Subcutaneous abdominal adipose tissue (tissue), 5 donors: ENCODE results near the gene VPS52.
A peak's percentile ranks its signal among the peaks of the same experiment; 100 is the strongest.
"Not testable (repeated sequence)": the region's sequence is repeated elsewhere in the genome, so short reads cannot be mapped to it uniquely, and the experiment has no call there.

Experiments used
- H3K27ac ChIP-seq: one replicate; pipeline ENCODE4 v1.7.0; 2013; ENCODE audit warnings: low read depth, mild to moderate bottlenecking, inconsistent platforms, low read length, moderate library complexity
- H3K27me3 ChIP-seq, 5 donors: one replicate each; pipeline ENCODE4 v1.7.0; 2013; ENCODE audit warnings: low read length in 5 of 5, inconsistent platforms in 1 of 5; ENCODE audit not compliant: control insufficient read depth in 5 of 5, insufficient read depth in 4 of 5
- H3K36me3 ChIP-seq, 5 donors: one replicate each; pipeline ENCODE4 v1.7.0; 2013; ENCODE audit warnings: low read length in 5 of 5; ENCODE audit not compliant: control insufficient read depth in 5 of 5, insufficient read depth in 5 of 5
- H3K4me1 ChIP-seq, 5 donors: one replicate each; pipeline ENCODE4 v1.7.0; 2013; ENCODE audit warnings: low read length in 5 of 5, mild to moderate bottlenecking in 3 of 5, moderate library complexity in 1 of 5; ENCODE audit not compliant: control insufficient read depth in 5 of 5, insufficient read depth in 5 of 5
- H3K4me3 ChIP-seq, 5 donors: one replicate each; pipeline ENCODE4 v1.7.0; 2013; ENCODE audit warnings: low read length in 5 of 5, low read depth in 1 of 5
- H3K9ac ChIP-seq, 5 donors: one replicate each; pipeline ENCODE4 v1.7.0; 2013; ENCODE audit warnings: low read length in 5 of 5, mild to moderate bottlenecking in 4 of 5, moderate library complexity in 3 of 5
- H3K9me3 ChIP-seq, 5 donors: one replicate each; pipeline ENCODE4 v1.7.0; 2013; ENCODE audit warnings: low read length in 5 of 5; ENCODE audit not compliant: control insufficient read depth in 5 of 5
- donor health status: healthy.
- donor health status: healthy.
- donor health status: healthy.
- donor health status: healthy.
- donor health status: healthy.

The VPS52 gene

GRCh38 chr6:33280539-33280938 lies 8.9 kb upstream of the VPS52 start:
- H3K4me1 ChIP-seq = peaks cover 0 to 45% (median 28%) of the 10 kb centered on the region in 5 donors
- no peaks in the 10 kb centered on the region for H3K27me3 ChIP-seq
- H3K9me3 ChIP-seq = no peaks in the 10 kb centered on the region
- no peak overlapping the region for H3K27ac ChIP-seq
- H3K36me3 ChIP-seq = peaks cover 0 to 79% (median 58%) of the 10 kb centered on the region in 5 donors
- H3K4me3 ChIP-seq = no peak overlapping the region
- H3K9ac ChIP-seq = no peak overlapping the region

- Histone ChIP-seq H3K9ac (no peak overlapping the region), H3K27ac (no peak overlapping the region), H3K36me3 (peaks cover 0 to 81% (median 63%) of the 10 kb centered on the region in 5 donors)
Measured at GRCh38 chr6:33279971-33280511, 8.4 kb upstream of the VPS52 start.

GRCh38 chr6:33279257-33279695 lies 7.6 kb upstream of the VPS52 start:
- Histone ChIP-seq H3K9me3 (no peaks in the 10 kb centered on the region), H3K9ac (no peak overlapping the region), H3K4me1 (peaks cover 0 to 56% (median 36%) of the 10 kb centered on the region in 5 donors), H3K4me3 (no peak overlapping the region), H3K27me3 (no peaks in the 10 kb centered on the region), H3K27ac (no peak overlapping the region), H3K36me3 (peaks cover 4 to 82% (median 67%) of the 10 kb centered on the region in 5 donors)

More at GRCh38 chr6:33279971-33280511, 8.4 kb upstream of the VPS52 start:
- Histone ChIP-seq H3K4me1 (peaks cover 0 to 48% (median 28%) of the 10 kb centered on the region in 5 donors), H3K9me3 (no peaks in the 10 kb centered on the region), H3K4me3 (no peak overlapping the region), H3K27me3 (no peaks in the 10 kb centered on the region)

- Histone ChIP-seq H3K9me3 (no peaks in the 10 kb centered on the region), H3K27ac (no peak overlapping the region), H3K27me3 (no peaks in the 10 kb centered on the region), H3K4me3 (no peak overlapping the region), H3K36me3 (peaks cover 4 to 84% (median 70%) of the 10 kb centered on the region in 5 donors), H3K4me1 (peaks cover 0 to 61% (median 41%) of the 10 kb centered on the region in 5 donors), H3K9ac (no peak overlapping the region)
Measured at GRCh38 chr6:33278810-33279209, 7.1 kb upstream of the VPS52 start.

GRCh38 chr6:33278392-33278741 lies 6.7 kb upstream of the VPS52 start:
- Histone ChIP-seq H3K4me3 (peak overlapping the region in 3 of 5 donors; percentile 73 to 85 (median 83)), H3K27ac (peak overlapping the region; percentile 71), H3K36me3 (peaks cover 4 to 84% (median 70%) of the 10 kb centered on the region in 5 donors), H3K27me3 (no peaks in the 10 kb centered on the region), H3K4me1 (peaks cover 1 to 65% (median 45%) of the 10 kb centered on the region in 5 donors), H3K9ac (peak overlapping the region in 1 of 5 donors; percentile 78), H3K9me3 (no peaks in the 10 kb centered on the region)

GRCh38 chr6:33277663-33278391 lies 6.2 kb upstream of the VPS52 start:
- H3K4me3 ChIP-seq = peak overlapping the region; percentile 66 to 85 (median 77)
- no peaks in the 10 kb centered on the region for H3K9me3 ChIP-seq
- peak overlapping the region; percentile 71 for H3K27ac ChIP-seq
- no peaks in the 10 kb centered on the region for H3K27me3 ChIP-seq
- peaks cover 6 to 71% (median 50%) of the 10 kb centered on the region in 5 donors for H3K4me1 ChIP-seq
- H3K36me3 ChIP-seq = peaks cover 4 to 80% (median 70%) of the 10 kb centered on the region in 5 donors
- H3K9ac ChIP-seq = peak overlapping the region; percentile 67 to 82 (median 75)

GRCh38 chr6:33276864-33277662 lies 5.4 kb upstream of the VPS52 start, which contains the start of gene B3GALT4:
TSS of gene B3GALT4 (plus strand) at chr6:33277123. CDS start at chr6:33277420, 297 bp downstream.
- no peaks in the 10 kb centered on the region for H3K27me3 ChIP-seq
- H3K4me1 ChIP-seq = peaks cover 6 to 78% (median 58%) of the 10 kb centered on the region in 5 donors
- peak within 1 kb of the TSS; percentile 67 to 82 (median 75) for H3K9ac ChIP-seq
- peak within 1 kb of the TSS; percentile 71 for H3K27ac ChIP-seq
- peak within 1 kb of the TSS; percentile 68 to 85 (median 77) for H3K4me3 ChIP-seq
- H3K36me3 ChIP-seq = peaks cover 4 to 73% (median 63%) of the 10 kb centered on the region in 5 donors
- H3K9me3 ChIP-seq = no peaks in the 10 kb centered on the region

- peaks cover 4 to 67% (median 59%) of the 10 kb centered on the region in 5 donors for H3K36me3 ChIP-seq
- peak overlapping the region; percentile 71 for H3K27ac ChIP-seq
- peaks cover 6 to 79% (median 60%) of the 10 kb centered on the region in 5 donors for H3K4me1 ChIP-seq
Measured at GRCh38 chr6:33276581-33276863, 4.8 kb upstream of the VPS52 start.

GRCh38 chr6:33275795-33276580 lies 4.3 kb upstream of the VPS52 start:
- peaks cover 4 to 62% (median 53%) of the 10 kb centered on the region in 5 donors for H3K36me3 ChIP-seq
- H3K27me3 ChIP-seq, H3K9me3 ChIP-seq: not testable (repeated sequence)
- H3K9ac ChIP-seq = peak overlapping the region in 3 of 5 donors; percentile 17 to 78 (median 67)
- peak overlapping the region; percentile 71 for H3K27ac ChIP-seq
- H3K4me3 ChIP-seq = peak overlapping the region; percentile 68 to 85 (median 77)
- H3K4me1 ChIP-seq = peaks cover 6 to 85% (median 64%) of the 10 kb centered on the region in 5 donors

More at GRCh38 chr6:33276581-33276863, 4.8 kb upstream of the VPS52 start:
- Histone ChIP-seq H3K9ac (peak overlapping the region; percentile 17 to 82 (median 75)), H3K27me3 (no peaks in the 10 kb centered on the region), H3K4me3 (peak overlapping the region; percentile 68 to 85 (median 77)), H3K9me3 (no peaks in the 10 kb centered on the region)
